A673 (cell line): ENCODE data around the gene NFKBIB. TPM values are rescaled to one million over a fixed set of nuclear protein-coding genes. Genes with fewer than 3 reads are reported as not detected.

Experiments used
- BruUV-seq: library from RNA; stranded (reverse); fragments of 400-500 nt; replicated peaks from 2 replicates; lab custom pipeline; 2021; lab: Mats Ljungman, UMichigan
- CTCF ChIA-PET: fragments of 300-600 bp; sonication (Branson Sonifier 250); formaldehyde crosslinking; loops from one replicate; lab custom pipeline; 2022; ENCODE audit warnings: antibody characterized with exemption; lab: Charles Lee
- POLR2A ChIA-PET: fragments of 300-600 bp; sonication (Branson Sonifier 250); formaldehyde crosslinking; loops from one replicate; lab custom pipeline; 2022; ENCODE audit warnings: antibody characterized with exemption; ENCODE audit not compliant: low non-redundant PET; lab: Charles Lee
- DNase-seq: peaks from one replicate; pipeline ENCODE4 v3.0.0-alpha.2; 2015; ENCODE audit warnings: low spot score
- H3K27ac ChIP-seq: fragments of 200-600 bp; sonication (generic); 2 replicates; pipeline ENCODE4 v1.5.1; 2016; ENCODE audit warnings: mixed run types, low read depth, mild to moderate bottlenecking, mixed read lengths, antibody characterized with exemption, low read length; ENCODE audit not compliant: poor library complexity, severe bottlenecking
- H3K27me3 ChIP-seq: fragments of 200-600 bp; sonication (generic); replicated peaks from 2 replicates; pipeline ENCODE4 v1.6.1; 2017; ENCODE audit warnings: mixed run types, low read depth, mild to moderate bottlenecking, mixed read lengths, antibody characterized with exemption, low read length; ENCODE audit not compliant: insufficient read depth, poor library complexity
- H3K36me3 ChIP-seq: fragments of 200-600 bp; sonication (generic); 2 replicates; pipeline ENCODE4 v1.6.1; 2016; ENCODE audit warnings: mixed run types, mild to moderate bottlenecking, mixed read lengths, antibody characterized with exemption, low read length; ENCODE audit not compliant: insufficient read depth, poor library complexity, severe bottlenecking
- H3K4me1 ChIP-seq: fragments of 200-600 bp; sonication (generic); 2 replicates; pipeline ENCODE4 v1.6.1; 2017; ENCODE audit warnings: mixed run types, mild to moderate bottlenecking, mixed read lengths, antibody characterized with exemption, low read length; ENCODE audit not compliant: insufficient read depth, poor library complexity, severe bottlenecking
- H3K4me3 ChIP-seq: fragments of 200-600 bp; sonication (generic); 2 replicates; pipeline ENCODE4 v1.5.1; 2016; ENCODE audit warnings: low read depth, mixed run types, mild to moderate bottlenecking, mixed read lengths, low read length; ENCODE audit not compliant: poor library complexity, severe bottlenecking
- H3K9me3 ChIP-seq: fragments of 200-600 bp; sonication (generic); 2 replicates; pipeline ENCODE4 v1.6.1; 2016; ENCODE audit warnings: mixed run types, low read depth, mild to moderate bottlenecking, mixed read lengths, antibody characterized with exemption, low read length; ENCODE audit not compliant: poor library complexity, severe bottlenecking
- EZH2 ChIP-seq: fragments of 200-600 bp; sonication (generic); IDR thresholded peaks from 2 replicates; pipeline ENCODE4 v1.6.1; 2017; ENCODE audit warnings: borderline replicate concordance, low read depth, mild to moderate bottlenecking, mixed read lengths, antibody characterized with exemption, low read length; ENCODE audit not compliant: poor library complexity, severe bottlenecking
- intact Hi-C: fragments of 100-400 bp; cut with micrococcal nuclease; formaldehyde crosslinking; loops from one replicate; pipeline ENCODE4 v1.10.0; 2022; ENCODE audit not compliant: unreplicated experiment
- total RNA-seq: library from RNA; stranded (reverse); gene quantifications from 2 replicates; pipeline ENCODE4 v1.2.3, GENCODE V29; 2021
- TF ChIP-seq, protein P1 (sequence below): fragments of 300-800, 200-600 bp; sonication (generic); conservative IDR thresholded peaks from 2 replicates; pipeline ENCODE4 v1.5.1; 2017; ENCODE audit warnings: low read depth, mild to moderate bottlenecking, antibody characterized with exemption, low read length, moderate library complexity, mixed read lengths

The NFKBIB gene
- total RNA-seq, 1 experiment from 2014 or later: 51.9 TPM

GRCh38 chr19:38920602-38921419 is 21.0 kb downstream of the NFKBIB start:
- ChIA-PET CTCF (no interaction called here), POLR2A (no interaction called here)
- Histone ChIP-seq H3K4me1 (no peaks in the 10 kb centered on the region), H3K27ac (no peak overlapping the region), H3K36me3 (peaks cover 15% of the 10 kb centered on the region), H3K4me3 (no peak overlapping the region), H3K9me3 (no peaks in the 10 kb centered on the region), H3K27me3 (no peaks in the 10 kb centered on the region)
- DNase-seq: no peak
- no peak for TF ChIP-seq EZH2
- TF ChIP-seq, protein P1, sequence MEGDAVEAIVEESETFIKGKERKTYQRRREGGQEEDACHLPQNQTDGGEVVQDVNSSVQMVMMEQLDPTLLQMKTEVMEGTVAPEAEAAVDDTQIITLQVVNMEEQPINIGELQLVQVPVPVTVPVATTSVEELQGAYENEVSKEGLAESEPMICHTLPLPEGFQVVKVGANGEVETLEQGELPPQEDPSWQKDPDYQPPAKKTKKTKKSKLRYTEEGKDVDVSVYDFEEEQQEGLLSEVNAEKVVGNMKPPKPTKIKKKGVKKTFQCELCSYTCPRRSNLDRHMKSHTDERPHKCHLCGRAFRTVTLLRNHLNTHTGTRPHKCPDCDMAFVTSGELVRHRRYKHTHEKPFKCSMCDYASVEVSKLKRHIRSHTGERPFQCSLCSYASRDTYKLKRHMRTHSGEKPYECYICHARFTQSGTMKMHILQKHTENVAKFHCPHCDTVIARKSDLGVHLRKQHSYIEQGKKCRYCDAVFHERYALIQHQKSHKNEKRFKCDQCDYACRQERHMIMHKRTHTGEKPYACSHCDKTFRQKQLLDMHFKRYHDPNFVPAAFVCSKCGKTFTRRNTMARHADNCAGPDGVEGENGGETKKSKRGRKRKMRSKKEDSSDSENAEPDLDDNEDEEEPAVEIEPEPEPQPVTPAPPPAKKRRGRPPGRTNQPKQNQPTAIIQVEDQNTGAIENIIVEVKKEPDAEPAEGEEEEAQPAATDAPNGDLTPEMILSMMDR: no peak
- intact Hi-C loops: no loop called here
- BruUV-seq: no TSS peak

DNA sequence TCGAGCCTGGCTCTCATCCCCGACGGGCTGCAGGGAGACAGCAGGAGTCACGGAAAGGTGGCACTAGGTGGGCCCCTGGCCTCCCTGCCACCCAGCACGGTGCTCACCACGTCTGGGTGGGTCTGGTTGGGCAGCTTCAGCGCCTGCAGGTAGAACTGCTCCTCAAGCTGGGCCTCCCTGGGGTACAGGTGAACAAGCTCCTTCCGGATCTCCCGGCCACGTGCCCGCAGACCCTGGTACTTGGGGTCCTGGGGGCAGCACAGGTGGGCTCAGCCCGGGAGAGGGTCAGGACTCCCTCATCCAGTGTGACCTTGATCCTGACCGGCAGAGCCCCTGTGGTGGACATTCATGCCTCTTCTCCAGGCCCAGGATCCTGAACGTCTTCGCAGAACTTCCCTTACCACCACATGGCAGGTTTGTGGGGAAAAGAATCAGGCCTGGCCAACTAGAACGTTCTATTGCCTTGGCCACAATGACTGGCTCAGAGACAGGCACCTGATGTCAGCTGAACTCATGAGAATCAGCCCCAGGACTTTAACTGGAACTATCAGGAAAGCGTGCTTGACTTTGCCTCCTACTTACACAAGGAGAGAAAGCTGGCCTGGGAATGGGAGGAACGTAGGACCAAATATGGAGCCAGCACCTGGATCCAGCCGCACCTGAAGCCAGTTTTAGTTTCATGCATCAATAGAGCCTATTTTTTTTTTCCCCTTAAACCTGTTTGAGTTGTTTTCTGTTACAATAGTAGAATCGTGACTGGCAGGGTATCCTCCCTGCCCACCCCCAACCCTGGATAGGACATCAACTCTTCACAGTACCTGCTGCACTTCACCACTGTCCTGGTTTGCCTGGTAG is 21.9 kb downstream of the NFKBIB start:
- intact Hi-C loops: no loop called here
- no TSS peak for BruUV-seq
- H3K4me1 ChIP-seq: no peaks in the 10 kb centered on the region
- TF ChIP-seq, protein P1: no peak
- no peak for TF ChIP-seq EZH2
- ChIA-PET CTCF (no interaction called here), POLR2A (no interaction called here)
- no peaks in the 10 kb centered on the region for H3K27me3 ChIP-seq
- H3K9me3 ChIP-seq: no peaks in the 10 kb centered on the region
- peaks cover 20% of the 10 kb centered on the region for H3K36me3 ChIP-seq
- no peak for DNase-seq
- H3K4me3 ChIP-seq: no peak overlapping the region
- H3K27ac ChIP-seq: no peak overlapping the region

GRCh38 chr19:38922482-38922881 is 22.7 kb downstream of the NFKBIB start:
- peaks cover 20% of the 10 kb centered on the region for H3K36me3 ChIP-seq
- H3K9me3 ChIP-seq: no peaks in the 10 kb centered on the region
- CTCF ChIA-PET: no interaction called here
- H3K27me3 ChIP-seq: no peaks in the 10 kb centered on the region
- no peak overlapping the region for H3K27ac ChIP-seq
- TF ChIP-seq, protein P1: no peak
- TF ChIP-seq EZH2: no peak
- H3K4me1 ChIP-seq: no peaks in the 10 kb centered on the region
- POLR2A ChIA-PET: no interaction called here
- DNase-seq: no peak
- H3K4me3 ChIP-seq: no peak overlapping the region
- intact Hi-C loops: no loop called here
- BruUV-seq: no TSS peak
